ENCODE data around the gene ZNF544.

Gene ZNF544

GRCh38 chr19:58203814-58204475 lies 24.8 kb upstream of the ZNF544 start:
- H3K36me3 ChIP-seq (ENCODE audit: control insufficient read depth in 2 of 2, insufficient read depth in 1 of 2, low read length in 2 of 2) = peaks cover 12 to 96% of the 10 kb centered on the region in 2 experiments
- H3K4me3 ChIP-seq (ENCODE audit: low read depth, low read length) = no peak overlapping the region
- peaks cover 3% of the 10 kb centered on the region for H3K9me3 ChIP-seq (ENCODE audit: control insufficient read depth, insufficient read depth, low read depth, low read length)
- ChIA-PET POLR2A (no interaction called here), CTCF (interaction anchor here (0.6 kb wide), 1 partner anchor 177 kb away, joined by 3 read pairs; the partner anchor contains the start of gene ZNF837)
- TF ChIP-seq ZNF391 (tag by site-specific recombination; IDR thresholded peaks at IDR 0.05; ENCODE audit: borderline replicate concordance, low read depth) (no peak), GFI1B (tag by site-specific recombination; IDR thresholded peaks at IDR 0.05) (no peak), OSR2 (tag by site-specific recombination; IDR thresholded peaks at IDR 0.05) (no peak), HOXA7 (CRISPR knock-in tag; IDR thresholded peaks at IDR 0.05; ENCODE audit: borderline replicate concordance) (no peak), ZIC2 (tag by site-specific recombination; IDR thresholded peaks at IDR 0.05) (no peak), ZNF518A (tag by site-specific recombination; conservative IDR thresholded peaks at IDR 0.05; ENCODE audit: low read depth) (no peak), SALL2 (tag by site-specific recombination; IDR thresholded peaks at IDR 0.05; ENCODE audit: borderline replicate concordance) (no peak), ZNF747 (tag by site-specific recombination; IDR thresholded peaks at IDR 0.05) (no peak), ZBTB21 (tag by site-specific recombination; IDR thresholded peaks at IDR 0.05) (no peak), ZNF785 (tag by site-specific recombination; IDR thresholded peaks at IDR 0.05) (no peak), ZNF670 (tag by site-specific recombination; IDR thresholded peaks at IDR 0.05; ENCODE audit: low read depth) (no peak)
- TF ChIP-seq, protein P1, sequence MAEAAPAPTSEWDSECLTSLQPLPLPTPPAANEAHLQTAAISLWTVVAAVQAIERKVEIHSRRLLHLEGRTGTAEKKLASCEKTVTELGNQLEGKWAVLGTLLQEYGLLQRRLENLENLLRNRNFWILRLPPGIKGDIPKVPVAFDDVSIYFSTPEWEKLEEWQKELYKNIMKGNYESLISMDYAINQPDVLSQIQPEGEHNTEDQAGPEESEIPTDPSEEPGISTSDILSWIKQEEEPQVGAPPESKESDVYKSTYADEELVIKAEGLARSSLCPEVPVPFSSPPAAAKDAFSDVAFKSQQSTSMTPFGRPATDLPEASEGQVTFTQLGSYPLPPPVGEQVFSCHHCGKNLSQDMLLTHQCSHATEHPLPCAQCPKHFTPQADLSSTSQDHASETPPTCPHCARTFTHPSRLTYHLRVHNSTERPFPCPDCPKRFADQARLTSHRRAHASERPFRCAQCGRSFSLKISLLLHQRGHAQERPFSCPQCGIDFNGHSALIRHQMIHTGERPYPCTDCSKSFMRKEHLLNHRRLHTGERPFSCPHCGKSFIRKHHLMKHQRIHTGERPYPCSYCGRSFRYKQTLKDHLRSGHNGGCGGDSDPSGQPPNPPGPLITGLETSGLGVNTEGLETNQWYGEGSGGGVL (tag by site-specific recombination; IDR thresholded peaks at IDR 0.05) = no peak
- H3K4me1 ChIP-seq (ENCODE audit: control insufficient read depth, insufficient read depth, low read length) = no peaks in the 10 kb centered on the region
- H3K27ac ChIP-seq (ENCODE audit: extremely low read depth, low read depth, low read length) = no peak overlapping the region

GRCh38 chr19:58204566-58204965 lies 24.1 kb upstream of the ZNF544 start:
- H3K27ac ChIP-seq (ENCODE audit: extremely low read depth, low read depth, low read length) = no peak overlapping the region
- no peak for TF ChIP-seq YY1 (tag by site-specific recombination; IDR thresholded peaks at IDR 0.05)
- TF ChIP-seq, protein P2, sequence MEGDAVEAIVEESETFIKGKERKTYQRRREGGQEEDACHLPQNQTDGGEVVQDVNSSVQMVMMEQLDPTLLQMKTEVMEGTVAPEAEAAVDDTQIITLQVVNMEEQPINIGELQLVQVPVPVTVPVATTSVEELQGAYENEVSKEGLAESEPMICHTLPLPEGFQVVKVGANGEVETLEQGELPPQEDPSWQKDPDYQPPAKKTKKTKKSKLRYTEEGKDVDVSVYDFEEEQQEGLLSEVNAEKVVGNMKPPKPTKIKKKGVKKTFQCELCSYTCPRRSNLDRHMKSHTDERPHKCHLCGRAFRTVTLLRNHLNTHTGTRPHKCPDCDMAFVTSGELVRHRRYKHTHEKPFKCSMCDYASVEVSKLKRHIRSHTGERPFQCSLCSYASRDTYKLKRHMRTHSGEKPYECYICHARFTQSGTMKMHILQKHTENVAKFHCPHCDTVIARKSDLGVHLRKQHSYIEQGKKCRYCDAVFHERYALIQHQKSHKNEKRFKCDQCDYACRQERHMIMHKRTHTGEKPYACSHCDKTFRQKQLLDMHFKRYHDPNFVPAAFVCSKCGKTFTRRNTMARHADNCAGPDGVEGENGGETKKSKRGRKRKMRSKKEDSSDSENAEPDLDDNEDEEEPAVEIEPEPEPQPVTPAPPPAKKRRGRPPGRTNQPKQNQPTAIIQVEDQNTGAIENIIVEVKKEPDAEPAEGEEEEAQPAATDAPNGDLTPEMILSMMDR (tag by site-specific recombination; IDR thresholded peaks at IDR 0.05) = no peak
- ChIA-PET CTCF (interaction anchor here (0.8 kb wide), 1 partner anchor 25 kb away, joined by 3 read pairs; no protein-coding TSS in a partner anchor), POLR2A (no interaction called here)
- peaks cover 12 to 98% of the 10 kb centered on the region in 2 experiments for H3K36me3 ChIP-seq (ENCODE audit: control insufficient read depth in 2 of 2, insufficient read depth in 1 of 2, low read length in 2 of 2)
- H3K9me3 ChIP-seq (ENCODE audit: control insufficient read depth, insufficient read depth, low read depth, low read length) = peaks cover 3% of the 10 kb centered on the region
- H3K4me3 ChIP-seq (ENCODE audit: low read depth, low read length) = no peak overlapping the region
- no peaks in the 10 kb centered on the region for H3K4me1 ChIP-seq (ENCODE audit: control insufficient read depth, insufficient read depth, low read length)

All from HEK293 (cell line).